Liver (tissue), 9 donors: ENCODE measurements around the gene ITPK1. TPM values are rescaled to one million over a fixed set of nuclear protein-coding genes. Genes with fewer than 3 reads are reported as not detected.

ENCODE experiments used
- DNase-seq: peaks from one replicate; pipeline ENCODE4 v3.0.0-alpha.2; 2017; ENCODE audit warnings: low spot score
- H3K27ac ChIP-seq, 2 donors: one replicate each; pipeline ENCODE4 v1.7.0; 2013; ENCODE audit warnings: inconsistent platforms in 2 of 2, low read length in 2 of 2, control low read depth in 1 of 2, low read depth in 1 of 2, mild to moderate bottlenecking in 1 of 2
- H3K27me3 ChIP-seq, 4 donors: one replicate each; pipeline versions ENCODE4 v1.6.1 to v1.7.0; 2013; ENCODE audit warnings: low read length in 3 of 4, inconsistent platforms in 1 of 4, mild to moderate bottlenecking in 1 of 4, moderate library complexity in 1 of 4; ENCODE audit not compliant: control insufficient read depth in 4 of 4, insufficient read depth in 4 of 4
- H3K36me3 ChIP-seq, 4 donors: one replicate each; pipeline versions ENCODE4 v1.6.1 to v1.7.0; 2013; ENCODE audit warnings: low read length in 3 of 4, mild to moderate bottlenecking in 3 of 4, low read depth in 1 of 4, moderate library complexity in 1 of 4; ENCODE audit not compliant: control insufficient read depth in 4 of 4, insufficient read depth in 3 of 4
- H3K4me1 ChIP-seq, 4 donors: one replicate each; pipeline versions ENCODE4 v1.6.1 to v1.7.0; 2013; ENCODE audit warnings: low read length in 3 of 4, mild to moderate bottlenecking in 3 of 4, moderate library complexity in 1 of 4; ENCODE audit not compliant: control insufficient read depth in 4 of 4, insufficient read depth in 4 of 4
- H3K4me3 ChIP-seq, 3 donors: one replicate each; pipeline versions ENCODE4 v1.6.1 to v1.7.0; 2013; ENCODE audit warnings: low read length in 3 of 3, control low read depth in 1 of 3, low read depth in 1 of 3, mild to moderate bottlenecking in 1 of 3
- H3K9ac ChIP-seq, 2 donors: one replicate each; pipeline ENCODE4 v1.7.0; 2013; ENCODE audit warnings: low read length in 2 of 2, mild to moderate bottlenecking in 2 of 2, moderate library complexity in 2 of 2, control low read depth in 1 of 2, low read depth in 1 of 2
- H3K9me3 ChIP-seq, 4 donors: one replicate each; pipeline versions ENCODE4 v1.6.1 to v1.7.0; 2013; ENCODE audit warnings: low read length in 3 of 4; ENCODE audit not compliant: control insufficient read depth in 4 of 4
- ATF3 ChIP-seq: IDR thresholded peaks from 2 replicates; pipeline ENCODE4 v1.6.1; 2016; ENCODE audit warnings: antibody characterized with exemption
- EGR1 ChIP-seq, 2 donors: IDR thresholded peaks; 2 replicates each; pipeline ENCODE4 v1.6.1; 2016 to 2018; ENCODE audit warnings: antibody characterized with exemption in 2 of 2, low read depth in 2 of 2
- FOXA1 ChIP-seq: IDR thresholded peaks from 2 replicates; pipeline ENCODE4 v1.6.1; 2016; ENCODE audit warnings: antibody characterized with exemption
- FOXA2 ChIP-seq: IDR thresholded peaks from 2 replicates; pipeline ENCODE4 v1.6.1; 2016; ENCODE audit warnings: antibody characterized with exemption
- HNF4A ChIP-seq, 2 donors: conservative IDR thresholded peaks; 2 replicates each; pipeline ENCODE4 v1.6.1; 2016; ENCODE audit warnings: antibody characterized with exemption in 2 of 2, mild to moderate bottlenecking in 2 of 2
- HNF4G ChIP-seq: IDR thresholded peaks from 2 replicates; pipeline ENCODE4 v1.6.1; 2016; ENCODE audit warnings: antibody characterized with exemption
- JUND ChIP-seq, 2 donors: IDR thresholded peaks; 2 replicates each; pipeline ENCODE4 v1.6.1; 2016; ENCODE audit warnings: antibody characterized with exemption in 2 of 2
- MAX ChIP-seq: IDR thresholded peaks from 2 replicates; pipeline ENCODE4 v1.6.1; 2016; ENCODE audit warnings: antibody characterized with exemption
- RAD21 ChIP-seq, 2 donors: IDR thresholded peaks; 2 replicates each; pipeline ENCODE4 v1.6.1; 2016; ENCODE audit warnings: antibody characterized with exemption in 2 of 2, mild to moderate bottlenecking in 2 of 2
- RXRA ChIP-seq, 2 donors: IDR thresholded peaks; 2 replicates each; pipeline ENCODE4 v1.6.1; 2017 to 2018; ENCODE audit warnings: antibody characterized with exemption in 2 of 2, mild to moderate bottlenecking in 1 of 2
- SP1 ChIP-seq: IDR thresholded peaks from 2 replicates; pipeline ENCODE4 v1.6.1; 2018; ENCODE audit warnings: antibody characterized with exemption, mild to moderate bottlenecking
- TAF1 ChIP-seq: conservative IDR thresholded peaks from 2 replicates; pipeline ENCODE4 v1.6.1; 2016; ENCODE audit warnings: antibody characterized with exemption, mild to moderate bottlenecking
- YY1 ChIP-seq: IDR thresholded peaks from 2 replicates; pipeline ENCODE4 v1.6.1; 2016; ENCODE audit warnings: antibody characterized with exemption, mild to moderate bottlenecking
- WGBS: extraction: QIAGEN DNeasy Blood & Tissue Kit; methylation state at CpG from one replicate; pipeline ENCODE4 v1.1.7; 2013; 5-methylcytosine and 5-hydroxymethylcytosine counted together
- polyA plus RNA-seq, 2 donors: library from polyadenylated mRNA; stranded (reverse) in 1 of 2; unstranded in 1 of 2; fragments of 200-250 nt in 1 of 2; fragments of >200 nt in 1 of 2; fragmentation: Nextera tagmentation in 1 of 2; extraction: Ambion mirVana in 1 of 2; gene quantifications; one replicate each; pipeline versions ENCODE4 v1.2.1 to v1.2.3, GENCODE V29; 2013 to 2015
- total RNA-seq, 2 donors: library from RNA; depleted of rRNA; stranded (reverse); fragments of >200 nt; gene quantifications; one replicate each; pipeline ENCODE4 v1.2.3, GENCODE V29; 2014
- TF ChIP-seq, protein P1 (sequence below): fragments of 150-350 bp; IDR thresholded peaks from 2 replicates; pipeline ENCODE4 v1.5.1; 2017; ENCODE audit warnings: improper control_type of control experiment, low read depth, low read length; ENCODE audit not compliant: missing input control
- TF ChIP-seq, protein P2 (sequence below): IDR thresholded peaks from 2 replicates; pipeline ENCODE4 v1.6.1; 2016; ENCODE audit warnings: antibody characterized with exemption, mild to moderate bottlenecking
- donor health status: healthy.
- donor health status: healthy.
- donor health status: healthy.
- donor health status: healthy.
- donor health status: healthy.

ITPK1 gene
- total and polyA plus RNA-seq, 4 donors: 9.0 to 41.2 (median 20.4) TPM

- WGBS: 76% methylated on average over 15 of the region's 15 CpGs
- Histone ChIP-seq H3K36me3 (no peaks in the 10 kb centered on the region), H3K4me3 (no peak overlapping the region), H3K9me3 (no peaks in the 10 kb centered on the region), H3K9ac (no peak overlapping the region), H3K4me1 (peaks cover 6 to 58% (median 35%) of the 10 kb centered on the region in 4 donors), H3K27ac (no peak overlapping the region), H3K27me3 (no peaks in the 10 kb centered on the region)
- no peak for DNase-seq
- TF ChIP-seq HNF4G: no peak
- no peak for TF ChIP-seq FOXA1
- TF ChIP-seq FOXA2: no peak
- no peak for TF ChIP-seq RXRA (IDR thresholded peaks at IDR 0.05)
- TF ChIP-seq, protein P1, sequence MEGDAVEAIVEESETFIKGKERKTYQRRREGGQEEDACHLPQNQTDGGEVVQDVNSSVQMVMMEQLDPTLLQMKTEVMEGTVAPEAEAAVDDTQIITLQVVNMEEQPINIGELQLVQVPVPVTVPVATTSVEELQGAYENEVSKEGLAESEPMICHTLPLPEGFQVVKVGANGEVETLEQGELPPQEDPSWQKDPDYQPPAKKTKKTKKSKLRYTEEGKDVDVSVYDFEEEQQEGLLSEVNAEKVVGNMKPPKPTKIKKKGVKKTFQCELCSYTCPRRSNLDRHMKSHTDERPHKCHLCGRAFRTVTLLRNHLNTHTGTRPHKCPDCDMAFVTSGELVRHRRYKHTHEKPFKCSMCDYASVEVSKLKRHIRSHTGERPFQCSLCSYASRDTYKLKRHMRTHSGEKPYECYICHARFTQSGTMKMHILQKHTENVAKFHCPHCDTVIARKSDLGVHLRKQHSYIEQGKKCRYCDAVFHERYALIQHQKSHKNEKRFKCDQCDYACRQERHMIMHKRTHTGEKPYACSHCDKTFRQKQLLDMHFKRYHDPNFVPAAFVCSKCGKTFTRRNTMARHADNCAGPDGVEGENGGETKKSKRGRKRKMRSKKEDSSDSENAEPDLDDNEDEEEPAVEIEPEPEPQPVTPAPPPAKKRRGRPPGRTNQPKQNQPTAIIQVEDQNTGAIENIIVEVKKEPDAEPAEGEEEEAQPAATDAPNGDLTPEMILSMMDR: no peak
- TF ChIP-seq YY1: no peak
- no peak for TF ChIP-seq SP1
- no peak for TF ChIP-seq RAD21 (IDR thresholded peaks at IDR 0.05)
- no peak for TF ChIP-seq EGR1 (IDR thresholded peaks at IDR 0.05; ENCODE audit: low read depth in 2 of 2)
- TF ChIP-seq, protein P2, sequence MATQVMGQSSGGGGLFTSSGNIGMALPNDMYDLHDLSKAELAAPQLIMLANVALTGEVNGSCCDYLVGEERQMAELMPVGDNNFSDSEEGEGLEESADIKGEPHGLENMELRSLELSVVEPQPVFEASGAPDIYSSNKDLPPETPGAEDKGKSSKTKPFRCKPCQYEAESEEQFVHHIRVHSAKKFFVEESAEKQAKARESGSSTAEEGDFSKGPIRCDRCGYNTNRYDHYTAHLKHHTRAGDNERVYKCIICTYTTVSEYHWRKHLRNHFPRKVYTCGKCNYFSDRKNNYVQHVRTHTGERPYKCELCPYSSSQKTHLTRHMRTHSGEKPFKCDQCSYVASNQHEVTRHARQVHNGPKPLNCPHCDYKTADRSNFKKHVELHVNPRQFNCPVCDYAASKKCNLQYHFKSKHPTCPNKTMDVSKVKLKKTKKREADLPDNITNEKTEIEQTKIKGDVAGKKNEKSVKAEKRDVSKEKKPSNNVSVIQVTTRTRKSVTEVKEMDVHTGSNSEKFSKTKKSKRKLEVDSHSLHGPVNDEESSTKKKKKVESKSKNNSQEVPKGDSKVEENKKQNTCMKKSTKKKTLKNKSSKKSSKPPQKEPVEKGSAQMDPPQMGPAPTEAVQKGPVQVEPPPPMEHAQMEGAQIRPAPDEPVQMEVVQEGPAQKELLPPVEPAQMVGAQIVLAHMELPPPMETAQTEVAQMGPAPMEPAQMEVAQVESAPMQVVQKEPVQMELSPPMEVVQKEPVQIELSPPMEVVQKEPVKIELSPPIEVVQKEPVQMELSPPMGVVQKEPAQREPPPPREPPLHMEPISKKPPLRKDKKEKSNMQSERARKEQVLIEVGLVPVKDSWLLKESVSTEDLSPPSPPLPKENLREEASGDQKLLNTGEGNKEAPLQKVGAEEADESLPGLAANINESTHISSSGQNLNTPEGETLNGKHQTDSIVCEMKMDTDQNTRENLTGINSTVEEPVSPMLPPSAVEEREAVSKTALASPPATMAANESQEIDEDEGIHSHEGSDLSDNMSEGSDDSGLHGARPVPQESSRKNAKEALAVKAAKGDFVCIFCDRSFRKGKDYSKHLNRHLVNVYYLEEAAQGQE: no peak
- TF ChIP-seq MAX: no peak
- TF ChIP-seq TAF1: no peak
- TF ChIP-seq HNF4A (conservative IDR thresholded peaks at IDR 0.05): no peak
These were observed 108.3 kb downstream of the ITPK1 start for GRCh38 chr14:93007225-93007997.

GRCh38 chr14:93006567-93007051, 109.1 kb downstream of the ITPK1 start:
- Histone ChIP-seq H3K4me3 (no peak overlapping the region), H3K27ac (no peak overlapping the region), H3K4me1 (peaks cover 2 to 51% (median 28%) of the 10 kb centered on the region in 4 donors), H3K9me3 (no peaks in the 10 kb centered on the region), H3K36me3 (no peaks in the 10 kb centered on the region), H3K27me3 (no peaks in the 10 kb centered on the region), H3K9ac (no peak overlapping the region)
- 87% methylated on average over 6 of the region's 6 CpGs for WGBS
- DNase-seq: no peak
- TF ChIP-seq ATF3 (no peak), YY1 (no peak), JUND (IDR thresholded peaks at IDR 0.05) (no peak), RAD21 (IDR thresholded peaks at IDR 0.05) (no peak), HNF4A (conservative IDR thresholded peaks at IDR 0.05) (no peak), HNF4G (no peak), FOXA2 (no peak)
- TF ChIP-seq, protein P1: no peak
